B cell (primary cell): ENCODE results near the gene TET2. TPM values are rescaled to one million over a fixed set of nuclear protein-coding genes. Genes with fewer than 3 reads are reported as not detected.

Experiments used
- ATAC-seq: fragments of 200-7000 bp; cut with Tn5 transposase; one replicate; pipeline ENCODE4 v1.10.0; 2021; ENCODE audit warnings: low read depth, mild to moderate bottlenecking, moderate number of reproducible peaks, moderate library complexity
- CTCF ChIA-PET: fragments of 350-600 bp; sonication (Branson Sonifier 250); formaldehyde crosslinking; loops from one replicate; lab custom pipeline; 2021; ENCODE audit warnings: antibody characterized with exemption, inconsistent platforms; lab: Charles Lee
- POLR2A ChIA-PET: fragments of 350-600 bp; sonication (Branson Sonifier 250); formaldehyde crosslinking; loops from one replicate; lab custom pipeline; 2021; ENCODE audit warnings: antibody characterized with exemption; lab: Charles Lee
- DNase-seq: peaks from one replicate; pipeline ENCODE4 v3.0.0; 2013
- H2AFZ ChIP-seq: 2 replicates; pipeline ENCODE4 v1.6.1; 2012; ENCODE audit warnings: mild to moderate bottlenecking, low read depth, low read length; ENCODE audit not compliant: insufficient read depth, poor library complexity, severe bottlenecking
- H3K27ac ChIP-seq, 2 donors: 1 replicate in 1 of 2; 2 replicates in 1 of 2; pipeline ENCODE4 v1.5.1; 2012 to 2013; ENCODE audit warnings: low read length in 2 of 2, mild to moderate bottlenecking in 2 of 2, moderate library complexity in 1 of 2
- H3K27me3 ChIP-seq, 4 experiments: fragments of 200-600 bp in 1 of 4; sonication (generic) in 1 of 4; replicated peaks in 1 of 4; 1 replicate in 2 of 4; 2 replicates in 2 of 4; pipeline versions ENCODE4 v1.6.1 to v1.7.0; 2013 to 2016; ENCODE audit warnings: low read length in 3 of 4, mild to moderate bottlenecking in 2 of 4, mixed read lengths in 1 of 4, moderate library complexity in 1 of 4; ENCODE audit not compliant: insufficient read depth in 4 of 4, control insufficient read depth in 3 of 4; ENCODE audit errors: control extremely low read depth in 1 of 4
- H3K36me3 ChIP-seq, 2 experiments: replicated peaks in 1 of 2; 1 replicate in 1 of 2; 2 replicates in 1 of 2; pipeline versions ENCODE4 v1.6.1 to v1.7.1; 2013; ENCODE audit warnings: low read length in 1 of 2; ENCODE audit not compliant: insufficient read depth in 2 of 2, control insufficient read depth in 1 of 2; ENCODE audit errors: control extremely low read depth in 1 of 2, extremely low read depth in 1 of 2
- H3K4me1 ChIP-seq, 2 donors: fragments of 200-600 bp in 1 of 2; sonication (generic) in 1 of 2; 1 replicate in 1 of 2; 2 replicates in 1 of 2; pipeline versions ENCODE4 v1.5.1 to v1.6.1; 2013 to 2017; ENCODE audit warnings: low read length in 2 of 2; ENCODE audit not compliant: control insufficient read depth in 2 of 2, insufficient read depth in 2 of 2
- H3K4me2 ChIP-seq: replicated peaks from 2 replicates; pipeline ENCODE3; 2012; ENCODE audit warnings: mild to moderate bottlenecking, low read depth, low read length; ENCODE audit not compliant: poor library complexity, severe bottlenecking
- H3K4me3 ChIP-seq, 5 experiments: fragments of 200-600 bp in 1 of 5; sonication (generic) in 1 of 5; 1 replicate in 3 of 5; 2 replicates in 2 of 5; pipeline versions ENCODE4 v1.5.1 to v1.7.0; 2011 to 2016; ENCODE audit warnings: low read length in 4 of 5, mild to moderate bottlenecking in 4 of 5, low read depth in 2 of 5, control low read depth in 1 of 5, moderate library complexity in 1 of 5; ENCODE audit not compliant: insufficient read depth in 1 of 5; ENCODE audit errors: control extremely low read depth in 1 of 5, extremely low read depth in 1 of 5
- H3K79me2 ChIP-seq: fragments of 200-600 bp; sonication (generic); one replicate; pipeline ENCODE4 v1.6.0; 2016; ENCODE audit warnings: low read length; ENCODE audit not compliant: control insufficient read depth, insufficient read depth
- H3K9ac ChIP-seq: fragments of 200-600 bp; sonication (generic); 2 replicates; pipeline ENCODE4 v1.6.1; 2017; ENCODE audit warnings: mild to moderate bottlenecking, low read length, moderate library complexity
- H3K9me3 ChIP-seq, 3 donors: one replicate each; pipeline versions ENCODE4 v1.6.1 to v1.7.1; 2013; ENCODE audit warnings: low read length in 2 of 3; ENCODE audit not compliant: control insufficient read depth in 2 of 3, insufficient read depth in 1 of 3; ENCODE audit errors: control extremely low read depth in 1 of 3
- H4K20me1 ChIP-seq: 2 replicates; pipeline ENCODE4 v1.6.0; 2012; ENCODE audit warnings: mild to moderate bottlenecking, low read length; ENCODE audit not compliant: insufficient read depth, control insufficient read depth, poor library complexity, severe bottlenecking
- H3K27ac Mint-ChIP-seq: one replicate; pipeline ENCODE4 v1.8.0; 2021; ENCODE audit warnings: mixed read lengths
- H3K27me3 Mint-ChIP-seq: one replicate; pipeline ENCODE4 v1.8.0; 2021; ENCODE audit warnings: mixed read lengths
- H3K4me1 Mint-ChIP-seq: one replicate; pipeline ENCODE4 v1.8.0; 2021; ENCODE audit warnings: mixed read lengths
- H3K4me3 Mint-ChIP-seq: one replicate; pipeline ENCODE4 v1.8.0; 2021; ENCODE audit warnings: mixed read lengths
- H3K9me3 Mint-ChIP-seq: one replicate; pipeline ENCODE4 v1.8.0; 2022; ENCODE audit warnings: mixed read lengths; ENCODE audit not compliant: insufficient read depth
- CTCF ChIP-seq: fragments of 200-600 bp; IDR thresholded peaks from one replicate; pipeline ENCODE4 v1.8.0; 2022; ENCODE audit warnings: antibody characterized with exemption, mild to moderate bottlenecking
- EZH2 ChIP-seq: IDR thresholded peaks from 2 replicates; pipeline ENCODE4 v1.6.1; 2012; ENCODE audit warnings: borderline replicate concordance, low read depth, mild to moderate bottlenecking, moderate library complexity, low read length; ENCODE audit not compliant: insufficient read depth, poor library complexity, severe bottlenecking
- WGBS: methylation state at CpG from one replicate; pipeline ENCODE4 v1.1.5; 2013; ENCODE audit warnings: missing lambda C conversion rate; ENCODE audit not compliant: insufficient coverage; 5-methylcytosine and 5-hydroxymethylcytosine counted together
- intact Hi-C: fragments of 100-400 bp; cut with micrococcal nuclease; formaldehyde crosslinking; loops from one replicate; pipeline ENCODE4 v1.10.0; 2022
- polyA plus RNA-seq: library from polyadenylated mRNA; depleted of rRNA; stranded (reverse); fragments of >200 nt; gene quantifications from 2 replicates; pipeline ENCODE4 v1.2.3, GENCODE V29; 2012
- total RNA-seq, 2 donors: library from RNA; stranded (reverse); fragments of 120-200 nt in 1 of 2; gene quantifications; 1 replicate in 1 of 2; 2 replicates in 1 of 2; pipeline versions ENCODE4 v1.2.3 to v1.2.4, GENCODE V29; 2013 to 2022

Gene TET2
- total and polyA plus RNA-seq, 2 donors (not counting 1 experiment from before 2014, with no cell fraction given), result 7.1 to 56.8 TPM

DNA sequence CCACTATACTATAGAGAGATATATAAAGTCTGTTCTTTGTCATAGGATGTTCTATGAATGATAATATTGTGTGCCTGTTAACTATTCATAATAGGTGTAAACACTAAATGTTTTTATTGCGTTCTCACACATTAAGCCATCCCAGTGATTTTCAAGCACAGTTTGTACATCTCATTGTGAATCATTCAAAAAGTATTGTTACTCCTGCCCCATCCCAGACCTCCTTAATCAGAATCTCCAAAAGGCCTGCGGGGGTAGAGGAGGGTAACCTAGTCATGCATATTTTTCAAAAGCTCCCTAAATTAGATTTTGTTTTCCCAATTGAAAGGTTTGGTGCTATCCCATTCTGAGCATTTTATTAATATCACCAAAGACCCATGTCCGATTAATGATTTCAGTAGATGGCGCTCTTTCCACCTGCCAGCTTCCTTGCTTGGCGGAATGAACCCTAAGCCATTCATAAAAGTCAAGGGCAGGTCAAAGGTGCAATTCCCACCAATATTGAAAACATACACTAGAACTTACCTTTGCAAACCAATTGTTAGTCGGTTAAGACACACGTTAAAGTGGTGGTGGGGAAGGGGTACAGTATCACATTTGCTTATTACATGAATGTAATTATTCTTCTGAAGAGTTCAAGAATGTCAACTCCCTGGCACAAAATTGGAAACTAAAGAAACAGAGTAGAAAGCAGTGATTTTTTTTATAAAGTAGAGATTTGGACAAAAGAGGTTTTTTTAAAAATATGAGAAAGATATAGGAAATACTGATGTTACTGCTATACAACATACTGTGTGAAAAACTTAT, 5.8 kb upstream of the TET2 start:
- ATAC-seq (peak; percentile 55), DNase-seq (peak; percentile 75)
- POLR2A ChIA-PET, result interaction anchor here (1.4 kb wide), 1 partner anchor 333 kb away, joined by 4 read pairs; the partner anchor contains the start of gene PPA2
- Mint-ChIP-seq H3K4me1 (peaks cover 10% of the 10 kb centered on the region), H3K9me3 (no peaks in the 10 kb centered on the region), H3K27me3 (no peaks in the 10 kb centered on the region), H3K4me3 (no peak overlapping the region), H3K27ac (no peak overlapping the region)
- Histone ChIP-seq H3K4me2 (no peak overlapping the region), H2AFZ (no peak overlapping the region), H3K79me2 (no peaks in the 10 kb centered on the region), H4K20me1 (no peaks in the 10 kb centered on the region), H3K4me3 (no peak overlapping the region), H3K4me1 (peaks cover 6% of the 10 kb centered on the region in 2 donors), H3K27me3 (no peaks in the 10 kb centered on the region), H3K9ac (no peak overlapping the region), H3K9me3 (no peaks in the 10 kb centered on the region), H3K27ac (no peak overlapping the region), H3K36me3 (no peaks in the 10 kb centered on the region)
- WGBS, result 42% methylated on average over 3 of the region's 7 CpGs
- TF ChIP-seq EZH2 (no peak), CTCF (peak; percentile 79)
- CTCF ChIA-PET, result interaction anchor here (0.5 to 6.6 kb wide), 17 partner anchors 9 to 581 kb away, joined by 3 to 79 read pairs (median 3); partner anchors contain the start of gene PPA2
- intact Hi-C loops, result loop anchor here (1.0 to 10.0 kb wide), 3 partner anchors 206 to 574 kb away; no protein-coding TSS in a partner anchor
